OCI-LY3 (cell line): ENCODE measurements around the gene FAAP20.

Source experiments
- H2AFZ ChIP-seq: fragments of 200-600, 300-600 bp; shearing (Covaris generic); 2 replicates; pipeline ENCODE4 v1.6.0; 2014; ENCODE audit warnings: antibody characterized with exemption, low read depth, low read length
- H3K27ac ChIP-seq: fragments of 200-600, 300-600 bp; sonication (generic); 2 replicates; pipeline ENCODE4 v1.5.1; 2014; ENCODE audit warnings: mild to moderate bottlenecking, low read length, moderate library complexity, mixed read lengths
- H3K27me3 ChIP-seq: fragments of 200-600, 300-600 bp; sonication (generic); 2 replicates; pipeline ENCODE4 v1.6.1; 2014; ENCODE audit warnings: low read depth, low read length, mixed read lengths
- H3K36me3 ChIP-seq: fragments of 200-600, 300-600 bp; sonication (generic); replicated peaks from 2 replicates; pipeline ENCODE3; 2014; ENCODE audit warnings: low read depth, low read length, mixed read lengths
- H3K4me1 ChIP-seq: fragments of 300-600, 200-600 bp; sonication (generic); 2 replicates; pipeline ENCODE4 v1.6.1; 2014; ENCODE audit warnings: low read length, mixed read lengths
- H3K4me2 ChIP-seq: fragments of 200-600, 300-600 bp; sonication (generic); 2 replicates; pipeline ENCODE4 v1.6.1; 2014; ENCODE audit warnings: low read length, mixed read lengths
- H3K4me3 ChIP-seq: fragments of 300-600, 200-600 bp; sonication (generic); 2 replicates; pipeline ENCODE4 v1.5.1; 2014; ENCODE audit warnings: antibody characterized with exemption, mild to moderate bottlenecking, low read length, moderate library complexity
- H3K79me2 ChIP-seq: fragments of 300-600, 200-600 bp; shearing (Covaris generic); 2 replicates; pipeline ENCODE4 v1.6.1; 2014; ENCODE audit warnings: mild to moderate bottlenecking, low read length, mixed read lengths
- H3K9ac ChIP-seq: fragments of 300-600, 200-600 bp; shearing (Covaris generic); 2 replicates; pipeline ENCODE4 v1.6.0; 2014; ENCODE audit warnings: mild to moderate bottlenecking, low read length, moderate library complexity
- H3K9me3 ChIP-seq: fragments of 200-600, 300-600 bp; shearing (Covaris generic); 2 replicates; pipeline ENCODE4 v1.6.1; 2014; ENCODE audit warnings: low read length, mixed read lengths; ENCODE audit not compliant: insufficient read depth
- H4K20me1 ChIP-seq: fragments of 200-600, 300-600 bp; sonication (generic); 2 replicates; pipeline ENCODE4 v1.6.1; 2016; ENCODE audit warnings: low read length, mixed read lengths; ENCODE audit not compliant: insufficient read depth
- EZH2phosphoT487 ChIP-seq: fragments of 200-600 bp; shearing (Covaris generic); IDR thresholded peaks from 2 replicates; pipeline ENCODE4 v1.6.1; 2018; ENCODE audit warnings: antibody characterized with exemption, mixed run types, low read depth
- TF ChIP-seq, protein P1 (sequence below): fragments of 200-600, 300-600 bp; sonication (generic); IDR thresholded peaks from 2 replicates; pipeline ENCODE4 v1.5.1; 2014; ENCODE audit warnings: antibody characterized with exemption, low read length, low read depth

Gene FAAP20

DNA sequence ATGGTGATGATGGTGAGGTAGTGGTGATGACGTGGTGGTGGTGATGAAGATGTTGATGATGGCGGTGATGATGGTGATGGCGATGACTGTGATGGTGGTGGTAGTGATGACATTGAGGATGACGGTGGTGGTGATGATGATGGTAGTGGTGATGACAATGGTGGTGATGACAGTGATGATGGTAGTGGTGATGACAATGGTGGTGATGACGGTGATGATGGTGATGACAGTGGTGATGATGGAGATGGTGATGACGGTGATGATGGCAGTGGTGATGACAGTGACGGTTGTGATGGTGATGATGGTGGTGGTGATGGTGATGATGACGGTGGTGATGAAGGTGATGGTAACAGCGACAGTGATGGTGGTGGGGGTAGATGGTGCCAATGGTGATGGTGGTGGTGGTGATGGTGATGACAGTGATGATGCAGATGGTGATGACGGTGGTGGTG lies 39.4 kb downstream of the FAAP20 start:
- Histone ChIP-seq H3K4me1 (no peaks in the 10 kb centered on the region), H4K20me1 (no peaks in the 10 kb centered on the region)

DNA sequence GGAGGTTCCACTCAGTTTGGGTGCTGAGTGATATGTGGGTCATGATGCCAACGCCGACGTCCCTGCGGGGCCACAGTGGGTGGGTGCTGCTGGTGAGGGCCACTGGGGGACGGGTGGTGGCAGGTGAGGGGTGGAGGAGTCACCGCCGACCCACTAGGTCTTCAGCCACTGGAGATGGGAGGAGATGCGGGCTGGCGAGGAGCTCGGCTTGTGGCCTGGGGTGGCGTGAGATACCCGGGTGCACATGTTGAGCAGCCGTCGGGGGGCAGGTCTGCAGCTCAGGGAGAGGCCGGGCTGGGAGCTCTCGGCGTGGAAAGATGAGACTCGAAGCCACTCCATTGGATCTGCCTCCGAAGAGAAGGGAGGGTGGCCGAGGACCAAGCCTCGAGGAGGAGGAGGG lies 40.5 kb downstream of the FAAP20 start:
- H3K4me2 ChIP-seq: no peak overlapping the region
- no peaks in the 10 kb centered on the region for H4K20me1 ChIP-seq
- no peak overlapping the region for H2AFZ ChIP-seq
- no peaks in the 10 kb centered on the region for H3K9me3 ChIP-seq
- H3K36me3 ChIP-seq: no peaks in the 10 kb centered on the region
- TF ChIP-seq EZH2phosphoT487: no peak
- TF ChIP-seq, protein P1, sequence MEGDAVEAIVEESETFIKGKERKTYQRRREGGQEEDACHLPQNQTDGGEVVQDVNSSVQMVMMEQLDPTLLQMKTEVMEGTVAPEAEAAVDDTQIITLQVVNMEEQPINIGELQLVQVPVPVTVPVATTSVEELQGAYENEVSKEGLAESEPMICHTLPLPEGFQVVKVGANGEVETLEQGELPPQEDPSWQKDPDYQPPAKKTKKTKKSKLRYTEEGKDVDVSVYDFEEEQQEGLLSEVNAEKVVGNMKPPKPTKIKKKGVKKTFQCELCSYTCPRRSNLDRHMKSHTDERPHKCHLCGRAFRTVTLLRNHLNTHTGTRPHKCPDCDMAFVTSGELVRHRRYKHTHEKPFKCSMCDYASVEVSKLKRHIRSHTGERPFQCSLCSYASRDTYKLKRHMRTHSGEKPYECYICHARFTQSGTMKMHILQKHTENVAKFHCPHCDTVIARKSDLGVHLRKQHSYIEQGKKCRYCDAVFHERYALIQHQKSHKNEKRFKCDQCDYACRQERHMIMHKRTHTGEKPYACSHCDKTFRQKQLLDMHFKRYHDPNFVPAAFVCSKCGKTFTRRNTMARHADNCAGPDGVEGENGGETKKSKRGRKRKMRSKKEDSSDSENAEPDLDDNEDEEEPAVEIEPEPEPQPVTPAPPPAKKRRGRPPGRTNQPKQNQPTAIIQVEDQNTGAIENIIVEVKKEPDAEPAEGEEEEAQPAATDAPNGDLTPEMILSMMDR: no peak
- no peaks in the 10 kb centered on the region for H3K4me1 ChIP-seq
- H3K4me3 ChIP-seq: no peak overlapping the region
- no peaks in the 10 kb centered on the region for H3K27me3 ChIP-seq
- no peak overlapping the region for H3K9ac ChIP-seq
- no peak overlapping the region for H3K27ac ChIP-seq
- H3K79me2 ChIP-seq: no peaks in the 10 kb centered on the region

More for the DNA sequence above, 39.4 kb downstream of the FAAP20 start:
- Histone ChIP-seq H3K9me3 (no peaks in the 10 kb centered on the region), H3K79me2 (no peaks in the 10 kb centered on the region), H2AFZ (no peak overlapping the region), H3K4me3 (no peak overlapping the region), H3K27me3 (no peaks in the 10 kb centered on the region), H3K27ac (no peak overlapping the region), H3K4me2 (no peak overlapping the region), H3K36me3 (no peaks in the 10 kb centered on the region), H3K9ac (no peak overlapping the region)
- TF ChIP-seq EZH2phosphoT487: no peak
- TF ChIP-seq, protein P1: no peak

DNA sequence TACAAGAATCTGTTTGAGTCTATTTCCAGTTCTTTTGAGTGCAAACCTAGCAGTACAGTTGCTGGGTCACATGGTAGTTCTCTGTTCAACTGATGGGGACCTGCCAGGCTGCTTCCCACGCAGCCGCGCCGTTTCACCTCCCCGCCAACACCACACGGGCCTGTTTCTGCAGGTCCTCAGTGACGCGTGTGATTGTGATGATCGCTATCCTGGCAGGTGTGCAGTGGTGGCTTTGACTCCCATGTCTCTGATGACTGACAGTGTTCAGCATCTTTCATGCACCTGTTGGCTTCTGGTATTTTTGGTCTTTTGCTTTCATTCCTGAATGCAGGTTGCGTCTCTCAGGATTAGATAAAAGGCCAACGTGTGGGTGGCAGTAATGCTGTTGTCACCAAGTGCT lies 41.6 kb downstream of the FAAP20 start:
- no peaks in the 10 kb centered on the region for H3K79me2 ChIP-seq
- H3K4me2 ChIP-seq: no peak overlapping the region
- H3K9me3 ChIP-seq: no peaks in the 10 kb centered on the region
- no peak overlapping the region for H3K4me3 ChIP-seq
- no peak overlapping the region for H3K27ac ChIP-seq
- no peaks in the 10 kb centered on the region for H4K20me1 ChIP-seq
- H3K27me3 ChIP-seq: no peaks in the 10 kb centered on the region
- no peak for TF ChIP-seq EZH2phosphoT487
- TF ChIP-seq, protein P1: no peak
- no peaks in the 10 kb centered on the region for H3K36me3 ChIP-seq
- no peak overlapping the region for H2AFZ ChIP-seq
- no peaks in the 10 kb centered on the region for H3K4me1 ChIP-seq
- H3K9ac ChIP-seq: no peak overlapping the region

DNA sequence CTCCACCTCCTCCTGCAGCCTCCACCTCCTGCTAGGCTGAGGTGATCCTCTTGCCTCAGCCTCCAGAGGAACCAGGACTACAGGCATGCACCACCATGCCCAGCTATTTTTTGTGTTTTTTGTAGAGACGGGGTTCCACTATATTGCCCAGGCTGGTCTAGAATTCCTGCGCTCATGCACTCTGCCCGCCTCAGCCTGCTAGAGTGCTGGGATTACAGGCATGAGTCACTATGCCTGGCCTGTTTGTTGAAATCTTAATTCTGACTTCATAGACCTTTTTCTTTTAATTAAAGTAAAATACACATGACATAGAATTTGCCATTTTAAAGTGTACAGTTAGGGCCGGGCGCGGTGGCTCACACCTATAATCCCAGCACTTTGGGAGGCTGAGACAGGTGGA lies 42.7 kb downstream of the FAAP20 start:
- TF ChIP-seq EZH2phosphoT487: no peak
- TF ChIP-seq, protein P1: no peak
- Histone ChIP-seq H3K36me3 (no peaks in the 10 kb centered on the region), H3K9me3 (no peaks in the 10 kb centered on the region), H3K9ac (no peak overlapping the region), H3K27me3 (no peaks in the 10 kb centered on the region), H3K4me2 (no peak overlapping the region), H3K4me1 (no peaks in the 10 kb centered on the region), H3K27ac (no peak overlapping the region), H4K20me1 (no peaks in the 10 kb centered on the region), H3K79me2 (no peaks in the 10 kb centered on the region), H2AFZ (no peak overlapping the region), H3K4me3 (no peak overlapping the region)
